GM18508 (cell line): ENCODE results near the gene MAN2B1.
"Not testable (repeated sequence)": the region's sequence is repeated elsewhere in the genome, so short reads cannot be mapped to it uniquely, and the experiment has no call there.

Source experiments
- ATAC-seq: cut with Tn5 transposase; IDR thresholded peaks from one replicate; pipeline ENCODE4 v1.9.1; 2021; ENCODE audit warnings: moderate number of reproducible peaks; ENCODE audit not compliant: insufficient read depth, unreplicated experiment

The MAN2B1 gene

DNA sequence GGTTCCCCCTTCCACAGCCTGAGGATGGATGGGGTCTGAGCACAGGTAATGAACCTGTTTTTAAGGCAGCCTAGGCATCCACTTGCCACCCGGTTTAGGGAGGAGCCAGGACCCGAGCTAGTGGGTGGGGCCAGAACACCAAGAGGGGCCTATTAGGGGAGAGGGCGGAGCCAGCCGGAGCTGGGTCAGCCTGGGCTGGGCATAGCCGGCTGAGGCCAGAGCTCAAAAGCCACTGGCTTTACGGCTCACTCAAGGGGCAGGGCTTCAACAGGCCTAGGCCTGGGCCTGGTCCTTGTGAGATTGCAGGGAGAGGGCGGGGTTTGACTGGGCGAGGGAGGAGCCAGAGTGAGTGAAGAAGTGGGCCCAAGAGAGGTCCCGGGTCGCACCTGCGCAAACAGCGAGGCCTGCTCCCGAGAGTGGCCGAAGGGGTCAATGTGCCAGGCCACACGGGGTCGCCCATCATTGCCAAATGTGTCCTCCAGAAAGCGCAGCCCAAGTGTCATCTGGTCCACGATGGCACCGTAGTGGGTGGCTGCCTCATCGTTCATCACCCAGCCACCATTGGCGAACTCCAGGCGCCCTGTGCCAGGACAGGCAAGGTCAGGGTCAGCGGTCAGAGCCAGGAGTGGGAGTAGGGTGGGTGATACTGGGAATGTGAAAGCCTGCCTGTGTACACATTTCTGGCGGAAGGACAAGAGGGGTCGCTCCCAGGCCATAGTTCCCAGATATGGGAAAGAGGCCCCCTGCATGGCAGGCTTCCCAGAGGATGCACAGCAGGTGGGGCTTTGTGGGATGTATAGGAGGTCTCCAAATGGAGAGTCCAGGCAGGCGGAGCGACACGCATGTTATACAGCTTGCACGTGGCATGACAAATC, 1.9 kb downstream of the MAN2B1 start:
- ATAC-seq = no peak

DNA sequence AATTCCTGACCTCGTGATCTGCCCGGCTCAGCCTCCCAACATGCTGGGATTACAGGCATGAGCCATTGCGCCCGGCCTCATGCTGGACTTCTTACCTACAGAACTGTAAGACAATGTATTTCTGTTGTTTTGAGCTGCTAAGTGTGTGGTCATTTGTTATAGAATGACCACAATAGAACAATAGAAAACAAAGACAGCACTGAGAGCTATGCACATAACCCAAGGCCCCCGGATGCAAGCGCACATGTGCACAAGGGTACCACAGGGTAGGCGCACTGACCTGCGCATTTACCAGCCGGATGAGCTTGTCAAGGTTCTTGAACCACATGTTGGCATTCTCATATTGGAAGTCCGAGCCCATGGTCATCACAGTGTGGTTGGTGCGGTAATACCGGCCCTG, 5.6 kb downstream of the MAN2B1 start:
- no peak for ATAC-seq

GRCh38 chr19:12657966-12658365, 8.6 kb downstream of the MAN2B1 start:
- ATAC-seq = no peak

GRCh38 chr19:12656899-12657571, 9.5 kb downstream of the MAN2B1 start:
- no peak for ATAC-seq

DNA sequence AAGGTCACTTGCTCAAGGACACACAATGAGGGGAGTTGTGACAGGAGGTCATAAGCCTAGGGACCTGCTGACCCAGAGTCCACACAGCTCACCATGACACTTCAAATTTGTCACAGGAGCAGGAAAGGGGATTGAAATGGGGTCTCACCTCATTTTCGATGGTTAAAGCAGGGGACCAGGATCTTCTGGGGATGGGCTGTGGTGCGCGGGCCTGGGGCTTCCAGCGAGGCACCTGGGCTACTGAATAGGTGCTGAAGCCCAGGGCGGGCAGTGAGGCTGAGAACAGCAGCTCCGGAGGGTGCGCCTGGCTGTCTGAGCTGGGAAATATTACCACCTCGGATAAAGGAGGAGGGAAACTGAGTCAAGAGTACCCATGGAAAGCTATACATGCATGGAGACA, 11.0 kb downstream of the MAN2B1 start:
- ATAC-seq = no peak

GRCh38 chr19:12652219-12652618, 14.3 kb downstream of the MAN2B1 start:
- ATAC-seq = no peak

DNA sequence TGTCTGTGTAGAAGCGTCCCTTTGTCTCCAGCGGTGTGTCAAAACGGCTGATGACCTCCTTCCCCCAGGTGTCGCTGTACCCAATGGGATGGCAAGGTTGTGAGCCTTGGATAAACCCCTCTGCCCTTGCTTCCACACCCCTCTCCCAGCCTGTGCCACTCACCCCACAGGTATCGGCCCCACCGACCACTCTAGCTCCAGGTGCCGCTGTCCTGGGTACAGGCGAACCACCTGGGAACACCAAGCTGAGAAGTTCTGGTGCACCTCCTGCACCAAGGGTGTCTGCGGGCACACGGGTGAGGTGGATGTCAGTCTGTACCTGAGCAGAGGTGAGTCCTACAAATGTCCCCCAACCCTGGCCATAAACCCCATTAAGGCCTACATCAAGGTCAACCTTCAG, 16.6 kb downstream of the MAN2B1 start:
- ATAC-seq = no peak

- ATAC-seq = no peak
These were observed 18.5 kb downstream of the MAN2B1 start for GRCh38 chr19:12648088-12648487.

GRCh38 chr19:12647490-12648071, 19.0 kb downstream of the MAN2B1 start:
- no peak for ATAC-seq

- no peak for ATAC-seq
These were observed 19.5 kb downstream of the MAN2B1 start for GRCh38 chr19:12647047-12647446.

DNA sequence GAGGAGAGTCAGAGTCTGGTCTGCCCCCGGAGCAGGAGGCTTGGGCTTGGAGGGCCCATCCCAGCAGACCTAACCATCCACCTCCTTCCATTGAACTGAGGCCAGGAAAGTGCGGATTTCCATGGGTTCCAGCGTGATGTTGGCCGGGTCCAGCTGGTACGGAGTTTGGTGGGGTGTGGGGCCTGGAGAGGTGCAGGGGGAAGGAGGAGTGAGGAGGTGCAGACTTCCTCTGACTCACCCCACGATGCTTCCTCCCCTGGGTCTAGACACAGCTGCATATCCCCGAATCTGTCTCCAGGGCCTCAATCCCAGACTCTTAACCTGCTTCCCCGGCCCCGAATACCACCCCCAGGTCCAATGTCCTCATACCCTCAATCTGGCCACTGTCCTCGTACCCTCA, 20.0 kb downstream of the MAN2B1 start:
- no peak for ATAC-seq

DNA sequence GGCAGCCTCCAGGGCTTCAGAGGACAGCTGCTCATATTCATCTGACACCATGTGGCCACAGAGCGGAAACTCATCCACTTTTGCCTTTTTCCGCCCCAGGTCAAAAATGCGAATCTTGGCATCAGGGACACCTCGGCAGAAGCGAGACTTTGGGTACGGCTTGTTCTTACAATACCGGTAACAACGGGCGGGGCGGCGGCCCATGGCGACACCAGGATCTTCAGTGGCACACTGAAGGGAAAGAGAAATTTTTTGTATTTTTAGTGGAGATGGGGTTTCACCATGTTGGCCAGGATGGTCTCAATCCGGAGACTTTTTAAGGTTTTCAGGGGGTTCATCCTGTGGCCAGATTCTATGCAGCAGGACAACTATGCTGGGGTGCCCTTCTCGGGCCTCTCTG, 22.8 kb downstream of the MAN2B1 start:
- ATAC-seq = not testable (repeated sequence)

DNA sequence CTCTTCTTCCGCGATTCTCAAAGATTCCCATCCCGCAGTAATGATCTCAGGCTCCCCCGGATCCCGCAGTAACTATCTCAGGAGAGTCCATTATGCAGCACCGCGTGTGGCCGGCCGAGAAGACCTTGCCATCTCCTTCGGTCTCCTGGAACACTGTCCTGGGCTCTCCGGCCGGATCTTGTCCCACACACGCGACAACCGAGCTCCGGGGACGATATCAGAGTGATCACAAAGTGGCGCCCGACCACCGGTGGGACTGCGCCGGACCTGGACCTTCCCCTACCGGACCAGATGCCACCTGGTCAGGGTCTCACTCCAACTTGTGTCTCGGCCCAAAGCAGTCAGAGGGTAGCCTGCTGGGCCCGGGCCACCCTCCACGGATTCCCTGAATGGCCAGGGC, 24.0 kb downstream of the MAN2B1 start:
- ATAC-seq = no peak

GRCh38 chr19:12641456-12641855, 25.1 kb downstream of the MAN2B1 start:
- no peak for ATAC-seq

DNA sequence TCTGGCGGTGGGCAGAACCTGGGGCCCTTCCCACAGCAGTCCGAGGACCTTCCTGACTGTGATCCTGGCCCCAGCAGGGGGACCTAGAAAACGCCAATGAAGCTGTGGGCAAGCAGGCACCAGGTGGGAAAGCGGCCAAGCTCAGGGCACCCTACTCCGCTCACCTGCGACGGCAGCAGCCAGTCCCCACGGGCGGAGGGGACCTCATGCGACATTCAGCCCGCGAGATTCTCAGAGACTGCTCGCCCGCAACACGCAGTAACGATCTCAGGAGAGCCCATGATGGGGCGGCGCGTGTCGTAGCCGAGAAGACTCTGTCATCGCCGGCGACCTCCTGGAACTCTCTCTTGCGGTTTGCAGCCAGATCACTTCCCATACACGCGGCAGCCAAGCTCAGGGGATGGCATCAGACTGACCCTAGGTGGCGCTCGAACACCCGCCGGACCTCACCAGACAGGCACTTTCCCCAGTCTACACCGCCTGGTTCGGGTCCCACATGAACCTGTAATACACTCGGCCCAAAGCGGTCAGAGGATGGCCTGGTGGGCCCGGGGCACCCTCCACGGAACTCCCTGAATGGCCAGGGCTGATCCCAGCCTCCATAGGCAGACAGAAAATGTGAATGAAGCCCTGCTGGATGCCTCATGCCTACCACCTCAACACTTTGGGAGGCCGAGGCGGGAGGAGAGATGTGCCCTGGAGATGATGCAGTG, 26.5 kb downstream of the MAN2B1 start:
- ATAC-seq = no peak

DNA sequence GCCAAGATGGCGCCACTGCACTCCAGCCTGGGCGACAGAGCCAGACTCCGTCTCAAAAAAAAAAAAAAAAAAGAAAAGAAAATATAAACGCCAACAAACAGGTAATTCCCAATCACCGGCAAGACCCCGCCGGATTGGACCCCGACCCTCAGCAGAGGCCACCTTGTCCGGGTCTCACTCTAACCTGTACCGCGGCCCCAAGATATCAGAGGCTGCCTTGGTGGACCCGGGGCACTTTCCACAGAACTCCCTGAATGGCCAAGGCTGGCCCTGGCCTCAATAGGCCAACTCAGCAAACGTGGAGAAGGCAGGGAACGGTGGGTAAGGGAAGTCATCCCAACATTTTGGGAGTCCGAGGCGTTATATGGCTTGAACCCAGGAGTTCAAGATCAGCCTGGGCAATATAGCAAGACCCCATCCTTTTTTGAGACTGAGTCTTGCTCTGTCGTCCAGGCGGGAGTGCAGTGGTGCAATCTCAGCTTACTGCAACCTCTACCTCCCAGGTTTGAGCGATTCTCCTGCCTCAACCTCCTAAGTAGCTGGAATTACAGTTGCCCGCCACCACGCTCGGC, 27.8 kb downstream of the MAN2B1 start:
- no peak for ATAC-seq

- no peak for ATAC-seq
These were observed 29.9 kb downstream of the MAN2B1 start for GRCh38 chr19:12636631-12637030.

GRCh38 chr19:12629215-12629614, 37.3 kb downstream of the MAN2B1 start:
- no peak for ATAC-seq

DNA sequence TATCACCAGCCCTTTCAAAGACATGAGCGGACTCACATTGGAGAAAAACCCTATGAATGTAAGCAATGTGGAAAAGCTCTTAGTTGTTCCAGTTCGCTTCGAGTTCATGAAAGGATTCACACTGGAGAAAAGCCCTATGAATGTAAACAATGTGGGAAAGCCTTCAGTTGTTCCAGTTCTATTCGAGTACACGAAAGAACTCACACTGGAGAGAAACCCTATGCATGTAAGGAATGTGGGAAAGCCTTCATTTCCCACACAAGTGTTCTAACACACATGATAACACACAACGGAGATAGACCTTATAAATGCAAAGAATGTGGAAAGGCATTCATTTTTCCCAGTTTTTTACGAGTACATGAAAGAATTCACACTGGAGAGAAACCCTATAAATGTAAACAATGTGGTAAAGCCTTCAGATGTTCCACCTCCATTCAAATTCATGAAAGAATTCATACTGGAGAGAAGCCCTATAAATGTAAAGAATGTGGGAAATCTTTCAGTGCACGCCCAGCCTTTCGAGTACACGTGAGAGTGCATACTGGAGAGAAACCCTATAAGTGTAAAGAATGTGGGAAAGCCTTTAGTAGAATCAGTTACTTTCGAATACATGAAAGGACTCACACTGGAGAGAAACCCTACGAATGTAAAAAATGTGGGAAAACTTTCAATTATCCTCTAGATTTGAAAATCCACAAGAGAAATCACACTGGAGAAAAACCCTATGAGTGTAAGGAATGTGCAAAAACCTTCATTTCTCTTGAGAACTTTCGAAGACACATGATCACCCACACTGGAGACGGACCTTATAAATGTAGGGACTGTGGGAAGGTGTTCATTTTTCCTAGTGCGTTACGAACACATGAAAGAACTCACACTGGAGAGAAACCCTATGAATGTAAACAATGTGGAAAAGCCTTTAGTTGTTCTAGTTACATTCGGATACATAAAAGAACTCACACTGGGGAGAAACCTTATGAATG, 38.2 kb downstream of the MAN2B1 start:
- ATAC-seq = no peak
